H9 (cell line): Measurements from ENCODE around the gene MMP2. TPM values are rescaled to one million over a fixed set of nuclear protein-coding genes. Genes with fewer than 3 reads are reported as not detected.

Experiments used
- DNase-seq: peaks from one replicate; pipeline ENCODE4 v3.0.0-alpha.2; 2017
- H2AFZ ChIP-seq: one replicate; pipeline ENCODE4 v1.6.1; 2013; ENCODE audit warnings: mild to moderate bottlenecking, low read length, control low read depth, moderate library complexity
- H2AK5ac ChIP-seq: 2 replicates; pipeline ENCODE4 v1.6.1; 2013; ENCODE audit warnings: low read length, control low read depth, mixed read lengths; ENCODE audit not compliant: insufficient read length
- H2BK120ac ChIP-seq: one replicate; pipeline ENCODE4 v1.6.1; 2013; ENCODE audit warnings: low read depth, mild to moderate bottlenecking, low read length, control low read depth, inconsistent platforms; ENCODE audit not compliant: poor library complexity, severe bottlenecking
- H2BK12ac ChIP-seq: 2 replicates; pipeline ENCODE4 v1.6.1; 2013; ENCODE audit warnings: low read length, control low read depth, mixed read lengths, low read depth; ENCODE audit not compliant: insufficient read length
- H2BK15ac ChIP-seq: 2 replicates; pipeline ENCODE4 v1.6.1; 2013; ENCODE audit warnings: low read depth, low read length, control low read depth
- H2BK20ac ChIP-seq: one replicate; pipeline ENCODE4 v1.6.1; 2013; ENCODE audit warnings: low read depth, mild to moderate bottlenecking, low read length, control low read depth, inconsistent platforms; ENCODE audit not compliant: poor library complexity, severe bottlenecking
- H2BK5ac ChIP-seq: 2 replicates; pipeline ENCODE4 v1.6.1; 2013; ENCODE audit warnings: low read length, control low read depth, mixed read lengths; ENCODE audit not compliant: insufficient read length
- H3K14ac ChIP-seq: 2 replicates; pipeline ENCODE4 v1.6.1; 2013; ENCODE audit warnings: low read length, control low read depth; ENCODE audit not compliant: insufficient read depth
- H3K18ac ChIP-seq: 2 replicates; pipeline ENCODE4 v1.6.1; 2013; ENCODE audit warnings: low read depth, mild to moderate bottlenecking, mixed read lengths, low read length, control low read depth; ENCODE audit not compliant: insufficient read length
- H3K23ac ChIP-seq: 2 replicates; pipeline ENCODE4 v1.6.1; 2013; ENCODE audit warnings: low read length, control low read depth, mixed read lengths, low read depth; ENCODE audit not compliant: insufficient read length
- H3K23me2 ChIP-seq: 2 replicates; pipeline ENCODE4 v1.6.1; 2013; ENCODE audit warnings: low read depth, mild to moderate bottlenecking, mixed read lengths, low read length, control low read depth; ENCODE audit not compliant: insufficient read length, poor library complexity, severe bottlenecking
- H3K27ac ChIP-seq: 2 replicates; pipeline ENCODE4 v1.5.1; 2013; ENCODE audit warnings: low read length, control low read depth, mixed read lengths, low read depth; ENCODE audit not compliant: insufficient read length
- H3K27me3 ChIP-seq: 2 replicates; pipeline ENCODE4 v1.6.1; 2013; ENCODE audit warnings: low read length, control low read depth, inconsistent platforms; ENCODE audit not compliant: insufficient read depth
- H3K4ac ChIP-seq: 2 replicates; pipeline ENCODE4 v1.6.1; 2013; ENCODE audit warnings: low read depth, mild to moderate bottlenecking, control low read depth, inconsistent platforms, low read length, moderate library complexity
- H3K4me1 ChIP-seq: 2 replicates; pipeline ENCODE4 v1.6.1; 2013; ENCODE audit warnings: low read length, control low read depth, inconsistent platforms; ENCODE audit not compliant: insufficient read depth
- H3K4me2 ChIP-seq: 2 replicates; pipeline ENCODE4 v1.6.1; 2013; ENCODE audit warnings: low read length, control low read depth, mixed read lengths; ENCODE audit not compliant: insufficient read length, insufficient read depth
- H3K56ac ChIP-seq: 2 replicates; pipeline ENCODE4 v1.6.1; 2013; ENCODE audit warnings: low read depth, mild to moderate bottlenecking, mixed read lengths, low read length, control low read depth; ENCODE audit not compliant: insufficient read length
- H3K79me1 ChIP-seq: 2 replicates; pipeline ENCODE4 v1.6.1; 2013; ENCODE audit warnings: low read depth, mild to moderate bottlenecking, moderate library complexity, low read length, control low read depth, inconsistent platforms; ENCODE audit not compliant: insufficient read depth, poor library complexity, severe bottlenecking
- H3K79me2 ChIP-seq: 2 replicates; pipeline ENCODE4 v1.6.1; 2013; ENCODE audit warnings: low read length, control low read depth, inconsistent platforms; ENCODE audit not compliant: insufficient read depth
- H3K9ac ChIP-seq: 2 replicates; pipeline ENCODE4 v1.6.1; 2013; ENCODE audit warnings: low read length, control low read depth, mixed read lengths; ENCODE audit not compliant: insufficient read length; ENCODE audit errors: extremely low read depth
- H3K9me3 ChIP-seq: one replicate; pipeline ENCODE4 v1.6.1; 2013; ENCODE audit warnings: low read depth, low read length, inconsistent platforms; ENCODE audit not compliant: control insufficient read depth
- H3T11ph ChIP-seq: one replicate; pipeline ENCODE4 v1.6.1; 2013; ENCODE audit warnings: mild to moderate bottlenecking, low read length, control low read depth, inconsistent platforms
- H4K20me1 ChIP-seq: one replicate; pipeline ENCODE4 v1.6.1; 2013; ENCODE audit not compliant: control insufficient read depth, insufficient read length, insufficient read depth
- H4K5ac ChIP-seq: 2 replicates; pipeline ENCODE4 v1.6.1; 2013; ENCODE audit warnings: low read depth, mild to moderate bottlenecking, mixed read lengths, low read length, control low read depth; ENCODE audit not compliant: insufficient read length
- H4K8ac ChIP-seq: replicated peaks from 2 replicates; pipeline ENCODE4 v1.6.1; 2013; ENCODE audit warnings: low read length, control low read depth, mixed read lengths, low read depth; ENCODE audit not compliant: insufficient read length
- H4K91ac ChIP-seq: 2 replicates; pipeline ENCODE4 v1.6.1; 2013; ENCODE audit warnings: low read depth, mild to moderate bottlenecking, moderate library complexity, mixed read lengths, low read length, control low read depth; ENCODE audit not compliant: insufficient read length
- H3K27ac Mint-ChIP-seq, 3 experiments: 2 replicates in 2 of 3; 3 replicates in 1 of 3; pipeline ENCODE4 v1.8.0; 2020 to 2021; ENCODE audit warnings: mixed read lengths in 3 of 3, mild to moderate bottlenecking in 1 of 3, moderate library complexity in 1 of 3
- H3K27me3 Mint-ChIP-seq: 2 replicates; pipeline ENCODE4 v1.8.0; 2021; ENCODE audit warnings: low read depth, mild to moderate bottlenecking, moderate library complexity, mixed read lengths
- H3K36me3 Mint-ChIP-seq, 3 experiments: 2 replicates in 2 of 3; 3 replicates in 1 of 3; pipeline ENCODE4 v1.8.0; 2020 to 2021; ENCODE audit warnings: low read depth in 3 of 3, mixed read lengths in 3 of 3; ENCODE audit not compliant: insufficient read depth in 1 of 3
- H3K4me1 Mint-ChIP-seq, 2 experiments: 2 replicates each; pipeline ENCODE4 v1.8.0; 2020; ENCODE audit warnings: mixed read lengths in 2 of 2
- H3K4me3 Mint-ChIP-seq, 2 experiments: 2 replicates in 1 of 2; 3 replicates in 1 of 2; pipeline ENCODE4 v1.8.0; 2020 to 2021; ENCODE audit warnings: mild to moderate bottlenecking in 2 of 2, mixed read lengths in 2 of 2, moderate library complexity in 1 of 2
- H3K9me3 Mint-ChIP-seq, 2 experiments: 2 replicates in 1 of 2; 3 replicates in 1 of 2; pipeline ENCODE4 v1.8.0; 2020; ENCODE audit warnings: mild to moderate bottlenecking in 2 of 2, mixed read lengths in 2 of 2, moderate library complexity in 1 of 2
- WGBS: extraction: QIAGEN DNeasy Blood & Tissue Kit; methylation state at CpG from one replicate; pipeline ENCODE4 v1.1.7; 2013; ENCODE audit warnings: missing lambda C conversion rate, low lambda C conversion rate, mixed read lengths; ENCODE audit not compliant: insufficient read length; ENCODE audit errors: extremely low coverage; 5-methylcytosine and 5-hydroxymethylcytosine counted together
- total RNA-seq: library from RNA; stranded (reverse); gene quantifications from 2 replicates; pipeline ENCODE4 v1.2.1, GENCODE V29; 2021
- TF ChIP-seq, protein P1 (sequence below): fragments of 200-600 bp; sonication (generic); conservative IDR thresholded peaks from 3 replicates; pipeline ENCODE4 v1.8.0; 2021; ENCODE audit warnings: antibody characterized with exemption, mild to moderate bottlenecking

The MMP2 gene
- total RNA-seq, 1 experiment from 2014 or later = 23.1 TPM

DNA sequence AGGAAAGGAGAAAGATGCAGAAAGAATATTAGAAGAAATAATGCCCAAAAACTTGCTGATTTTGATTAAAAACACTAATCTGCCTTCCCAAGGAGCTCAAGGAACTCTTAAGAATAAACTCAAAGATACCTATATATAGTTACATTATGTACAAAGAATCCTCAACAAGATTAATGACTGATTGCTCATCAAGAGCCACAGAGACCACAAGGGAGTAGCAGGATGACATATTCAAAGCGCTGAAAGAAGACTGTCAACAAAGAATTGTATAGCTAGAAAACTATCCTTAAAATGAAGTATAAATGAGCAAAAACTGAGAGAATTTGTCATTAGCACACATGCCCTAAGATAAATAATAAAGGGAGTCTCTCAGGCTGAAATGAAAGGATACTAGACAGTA is 36.1 kb downstream of the MMP2 start:
- Histone ChIP-seq H3K4me2 (no peak overlapping the region), H3K79me2 (no peaks in the 10 kb centered on the region)
- peaks cover 21 to 61% (median 27%) of the 10 kb centered on the region in 3 experiments for H3K36me3 Mint-ChIP-seq

More for the DNA sequence above, 36.1 kb downstream of the MMP2 start:
- no peak overlapping the region for H3K14ac ChIP-seq
- H2AFZ ChIP-seq = no peak overlapping the region
- H2BK20ac ChIP-seq = no peak overlapping the region
- no peak overlapping the region for H4K91ac ChIP-seq
- no peak overlapping the region for H2BK120ac ChIP-seq
- H3K27me3 Mint-ChIP-seq = peaks cover 3% of the 10 kb centered on the region
- peaks cover 3 to 4% of the 10 kb centered on the region in 2 experiments for H3K4me1 Mint-ChIP-seq
- H3K56ac ChIP-seq = no peak overlapping the region
- no peak overlapping the region for H3K4me3 Mint-ChIP-seq
- no peaks in the 10 kb centered on the region for H3K9me3 ChIP-seq
- H3K27me3 ChIP-seq = no peaks in the 10 kb centered on the region
- H3K4me1 ChIP-seq = peaks cover under 1% of the 10 kb centered on the region; the same call in 1 of the 2 replicates
- no peaks in the 10 kb centered on the region for H3K79me1 ChIP-seq
- no peak overlapping the region for H2BK15ac ChIP-seq
- H3K9ac ChIP-seq = no peak overlapping the region
- no peak overlapping the region for H4K5ac ChIP-seq
- no peak overlapping the region for H3T11ph ChIP-seq
- H3K27ac Mint-ChIP-seq = no peak overlapping the region
- no peak overlapping the region for H2BK12ac ChIP-seq
- no peak overlapping the region for H3K4ac ChIP-seq
- no peaks in the 10 kb centered on the region for H3K23me2 ChIP-seq
- DNase-seq = no peak
- H4K8ac ChIP-seq = no peak overlapping the region
- H2AK5ac ChIP-seq = no peak overlapping the region
- TF ChIP-seq, protein P1, sequence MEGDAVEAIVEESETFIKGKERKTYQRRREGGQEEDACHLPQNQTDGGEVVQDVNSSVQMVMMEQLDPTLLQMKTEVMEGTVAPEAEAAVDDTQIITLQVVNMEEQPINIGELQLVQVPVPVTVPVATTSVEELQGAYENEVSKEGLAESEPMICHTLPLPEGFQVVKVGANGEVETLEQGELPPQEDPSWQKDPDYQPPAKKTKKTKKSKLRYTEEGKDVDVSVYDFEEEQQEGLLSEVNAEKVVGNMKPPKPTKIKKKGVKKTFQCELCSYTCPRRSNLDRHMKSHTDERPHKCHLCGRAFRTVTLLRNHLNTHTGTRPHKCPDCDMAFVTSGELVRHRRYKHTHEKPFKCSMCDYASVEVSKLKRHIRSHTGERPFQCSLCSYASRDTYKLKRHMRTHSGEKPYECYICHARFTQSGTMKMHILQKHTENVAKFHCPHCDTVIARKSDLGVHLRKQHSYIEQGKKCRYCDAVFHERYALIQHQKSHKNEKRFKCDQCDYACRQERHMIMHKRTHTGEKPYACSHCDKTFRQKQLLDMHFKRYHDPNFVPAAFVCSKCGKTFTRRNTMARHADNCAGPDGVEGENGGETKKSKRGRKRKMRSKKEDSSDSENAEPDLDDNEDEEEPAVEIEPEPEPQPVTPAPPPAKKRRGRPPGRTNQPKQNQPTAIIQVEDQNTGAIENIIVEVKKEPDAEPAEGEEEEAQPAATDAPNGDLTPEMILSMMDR = no peak
- no peaks in the 10 kb centered on the region for H4K20me1 ChIP-seq
- H2BK5ac ChIP-seq = no peak overlapping the region
- H3K23ac ChIP-seq = no peak overlapping the region
- no peak overlapping the region for H3K27ac ChIP-seq
- no CpG with 5 or more reads among the region's 1 CpG for WGBS
- H3K9me3 Mint-ChIP-seq = peaks cover 50 to 58% of the 10 kb centered on the region in 2 experiments
- H3K18ac ChIP-seq = no peak overlapping the region
